Measurements from ENCODE around the gene PTPRE.

Gene PTPRE

GRCh38 chr10:127896590-127896989 lies 10.3 kb upstream of the PTPRE start:
- peaks cover 5% of the 10 kb centered on the region for H3K4me1 ChIP-seq (ENCODE audit: control insufficient read depth, insufficient read depth, low read length)
- H3K4me3 ChIP-seq (ENCODE audit: low read length), result no peak overlapping the region
- no peaks in the 10 kb centered on the region for H3K36me3 ChIP-seq (ENCODE audit: control insufficient read depth, insufficient read depth, low read length, severe bottlenecking)
- H3K9ac ChIP-seq (ENCODE audit: low read length), result no peak overlapping the region
- no peak for DNase-seq (ENCODE audit: low read depth)
- no peaks in the 10 kb centered on the region for H3K9me3 ChIP-seq (ENCODE audit: control insufficient read depth, low read length)
- no peaks in the 10 kb centered on the region for H3K27me3 ChIP-seq (replicated peaks; ENCODE audit: control insufficient read depth, insufficient read depth, low read length)

- DNase-seq (ENCODE audit: low read depth), result no peak
- no peak overlapping the region for H3K9ac ChIP-seq (ENCODE audit: low read length)
- no peaks in the 10 kb centered on the region for H3K27me3 ChIP-seq (replicated peaks; ENCODE audit: control insufficient read depth, insufficient read depth, low read length)
- H3K4me1 ChIP-seq (ENCODE audit: control insufficient read depth, insufficient read depth, low read length), result peaks cover 5% of the 10 kb centered on the region
- no peaks in the 10 kb centered on the region for H3K36me3 ChIP-seq (ENCODE audit: control insufficient read depth, insufficient read depth, low read length, severe bottlenecking)
- no peak overlapping the region for H3K4me3 ChIP-seq (ENCODE audit: low read length)
- H3K9me3 ChIP-seq (ENCODE audit: control insufficient read depth, low read length), result no peaks in the 10 kb centered on the region
These were observed 9.7 kb upstream of the PTPRE start for GRCh38 chr10:127897177-127897576.

GRCh38 chr10:127899766-127900387 lies 7.0 kb upstream of the PTPRE start:
- H3K27me3 ChIP-seq (replicated peaks; ENCODE audit: control insufficient read depth, insufficient read depth, low read length), result no peaks in the 10 kb centered on the region
- no peaks in the 10 kb centered on the region for H3K9me3 ChIP-seq (ENCODE audit: control insufficient read depth, low read length)
- H3K36me3 ChIP-seq (ENCODE audit: control insufficient read depth, insufficient read depth, low read length, severe bottlenecking), result no peaks in the 10 kb centered on the region
- H3K4me1 ChIP-seq (ENCODE audit: control insufficient read depth, insufficient read depth, low read length), result peaks cover 5% of the 10 kb centered on the region
- DNase-seq (ENCODE audit: low read depth), result no peak
- no peak overlapping the region for H3K4me3 ChIP-seq (ENCODE audit: low read length)
- no peak overlapping the region for H3K9ac ChIP-seq (ENCODE audit: low read length)

- Histone ChIP-seq H3K9ac (ENCODE audit: low read length) (no peak overlapping the region), H3K4me1 (ENCODE audit: control insufficient read depth, insufficient read depth, low read length) (peaks cover 18% of the 10 kb centered on the region), H3K27me3 (replicated peaks; ENCODE audit: control insufficient read depth, insufficient read depth, low read length) (no peaks in the 10 kb centered on the region), H3K36me3 (ENCODE audit: control insufficient read depth, insufficient read depth, low read length, severe bottlenecking) (no peaks in the 10 kb centered on the region), H3K4me3 (ENCODE audit: low read length) (no peak overlapping the region), H3K9me3 (ENCODE audit: control insufficient read depth, low read length) (no peaks in the 10 kb centered on the region)
- DNase-seq (ENCODE audit: low read depth), result no peak
These were observed 3.1 kb upstream of the PTPRE start for GRCh38 chr10:127903789-127904188.

- no peak overlapping the region for H3K9ac ChIP-seq (ENCODE audit: low read length)
These were observed 2.4 kb upstream of the PTPRE start for GRCh38 chr10:127904311-127905000.

GRCh38 chr10:127905001-127905847 lies 1.7 kb upstream of the PTPRE start:
- Histone ChIP-seq H3K9me3 (ENCODE audit: control insufficient read depth, low read length) (no peaks in the 10 kb centered on the region), H3K27me3 (replicated peaks; ENCODE audit: control insufficient read depth, insufficient read depth, low read length) (no peaks in the 10 kb centered on the region), H3K36me3 (ENCODE audit: control insufficient read depth, insufficient read depth, low read length, severe bottlenecking) (no peaks in the 10 kb centered on the region), H3K4me3 (ENCODE audit: low read length) (no peak overlapping the region), H3K9ac (ENCODE audit: low read length) (no peak overlapping the region), H3K4me1 (ENCODE audit: control insufficient read depth, insufficient read depth, low read length) (peaks cover 19% of the 10 kb centered on the region)
- DNase-seq (ENCODE audit: low read depth), result no peak

More at GRCh38 chr10:127904311-127905000, 2.4 kb upstream of the PTPRE start:
- H3K4me3 ChIP-seq (ENCODE audit: low read length), result no peak overlapping the region
- DNase-seq (ENCODE audit: low read depth), result no peak
- no peaks in the 10 kb centered on the region for H3K27me3 ChIP-seq (replicated peaks; ENCODE audit: control insufficient read depth, insufficient read depth, low read length)
- H3K4me1 ChIP-seq (ENCODE audit: control insufficient read depth, insufficient read depth, low read length), result peaks cover 24% of the 10 kb centered on the region
- H3K9me3 ChIP-seq (ENCODE audit: control insufficient read depth, low read length), result no peaks in the 10 kb centered on the region
- no peaks in the 10 kb centered on the region for H3K36me3 ChIP-seq (ENCODE audit: control insufficient read depth, insufficient read depth, low read length, severe bottlenecking)

GRCh38 chr10:127905848-127906261 lies 1.0 kb upstream of the PTPRE start:
- Histone ChIP-seq H3K27me3 (replicated peaks; ENCODE audit: control insufficient read depth, insufficient read depth, low read length) (no peaks in the 10 kb centered on the region), H3K4me1 (ENCODE audit: control insufficient read depth, insufficient read depth, low read length) (peaks cover 19% of the 10 kb centered on the region), H3K4me3 (ENCODE audit: low read length) (no peak overlapping the region), H3K36me3 (ENCODE audit: control insufficient read depth, insufficient read depth, low read length, severe bottlenecking) (no peaks in the 10 kb centered on the region), H3K9me3 (ENCODE audit: control insufficient read depth, low read length) (no peaks in the 10 kb centered on the region), H3K9ac (ENCODE audit: low read length) (no peak overlapping the region)
- no peak for DNase-seq (ENCODE audit: low read depth)

GRCh38 chr10:127907411-127908105 lies 655 bp downstream of the PTPRE start:
- Histone ChIP-seq H3K4me1 (ENCODE audit: control insufficient read depth, insufficient read depth, low read length) (peaks cover 19% of the 10 kb centered on the region), H3K36me3 (ENCODE audit: control insufficient read depth, insufficient read depth, low read length, severe bottlenecking) (no peaks in the 10 kb centered on the region), H3K9ac (ENCODE audit: low read length) (peak overlapping the region; percentile 55), H3K27me3 (replicated peaks; ENCODE audit: control insufficient read depth, insufficient read depth, low read length) (no peaks in the 10 kb centered on the region), H3K9me3 (ENCODE audit: control insufficient read depth, low read length) (no peaks in the 10 kb centered on the region), H3K4me3 (ENCODE audit: low read length) (peak overlapping the region; percentile 76)
- no peak for DNase-seq (ENCODE audit: low read depth)

GRCh38 chr10:127908106-127908958 lies 1.4 kb downstream of the PTPRE start:
- Histone ChIP-seq H3K4me3 (ENCODE audit: low read length) (peak overlapping the region; percentile 45), H3K36me3 (ENCODE audit: control insufficient read depth, insufficient read depth, low read length, severe bottlenecking) (no peaks in the 10 kb centered on the region)

GRCh38 chr10:127908959-127909267 lies 2.0 kb downstream of the PTPRE start:
- DNase-seq (ENCODE audit: low read depth), result no peak
- no peak overlapping the region for H3K9ac ChIP-seq (ENCODE audit: low read length)
- no peaks in the 10 kb centered on the region for H3K27me3 ChIP-seq (replicated peaks; ENCODE audit: control insufficient read depth, insufficient read depth, low read length)
- no peak overlapping the region for H3K4me3 ChIP-seq (ENCODE audit: low read length)
- no peaks in the 10 kb centered on the region for H3K36me3 ChIP-seq (ENCODE audit: control insufficient read depth, insufficient read depth, low read length, severe bottlenecking)
- no peaks in the 10 kb centered on the region for H3K9me3 ChIP-seq (ENCODE audit: control insufficient read depth, low read length)
- peaks cover 32% of the 10 kb centered on the region for H3K4me1 ChIP-seq (ENCODE audit: control insufficient read depth, insufficient read depth, low read length)

More at GRCh38 chr10:127908106-127908958, 1.4 kb downstream of the PTPRE start:
- Histone ChIP-seq H3K9ac (ENCODE audit: low read length) (no peak overlapping the region), H3K9me3 (ENCODE audit: control insufficient read depth, low read length) (no peaks in the 10 kb centered on the region), H3K27me3 (replicated peaks; ENCODE audit: control insufficient read depth, insufficient read depth, low read length) (no peaks in the 10 kb centered on the region), H3K4me1 (ENCODE audit: control insufficient read depth, insufficient read depth, low read length) (peaks cover 27% of the 10 kb centered on the region)
- no peak for DNase-seq (ENCODE audit: low read depth)
